NCI-H128 (cell line): ENCODE data around the gene ZNF354B.
"Not testable (repeated sequence)": the region's sequence is repeated elsewhere in the genome, so short reads cannot be mapped to it uniquely, and the experiment has no call there.

Source experiments
- DNase-seq: peaks from one replicate; lab custom pipeline; 2025; ENCODE audit not compliant: unreplicated experiment; lab: John Stamatoyannopoulos, UW

Gene ZNF354B

DNA sequence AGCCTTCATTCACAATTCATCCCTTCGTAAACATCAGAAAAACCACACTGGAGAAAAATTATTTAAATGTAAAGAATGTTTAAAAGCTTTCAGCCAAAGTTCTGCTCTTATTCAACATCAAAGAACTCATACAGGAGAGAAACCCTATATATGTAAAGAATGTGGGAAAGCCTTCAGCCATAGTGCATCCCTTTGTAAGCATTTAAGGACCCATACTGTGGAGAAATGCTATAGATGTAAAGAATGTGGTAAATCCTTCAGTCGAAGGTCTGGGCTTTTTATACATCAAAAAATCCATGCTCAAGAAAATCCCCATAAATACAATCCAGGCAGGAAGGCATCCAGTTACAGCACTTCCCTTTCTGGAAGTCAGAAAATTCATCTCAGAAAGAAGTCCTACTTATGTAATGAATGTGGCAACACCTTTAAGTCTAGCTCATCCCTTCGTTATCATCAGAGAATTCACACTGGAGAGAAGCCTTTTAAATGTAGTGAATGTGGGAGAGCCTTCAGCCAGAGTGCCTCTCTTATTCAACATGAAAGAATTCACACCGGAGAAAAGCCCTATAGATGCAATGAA is 23.5 kb downstream of the ZNF354B start:
- not testable (repeated sequence) for DNase-seq

DNA sequence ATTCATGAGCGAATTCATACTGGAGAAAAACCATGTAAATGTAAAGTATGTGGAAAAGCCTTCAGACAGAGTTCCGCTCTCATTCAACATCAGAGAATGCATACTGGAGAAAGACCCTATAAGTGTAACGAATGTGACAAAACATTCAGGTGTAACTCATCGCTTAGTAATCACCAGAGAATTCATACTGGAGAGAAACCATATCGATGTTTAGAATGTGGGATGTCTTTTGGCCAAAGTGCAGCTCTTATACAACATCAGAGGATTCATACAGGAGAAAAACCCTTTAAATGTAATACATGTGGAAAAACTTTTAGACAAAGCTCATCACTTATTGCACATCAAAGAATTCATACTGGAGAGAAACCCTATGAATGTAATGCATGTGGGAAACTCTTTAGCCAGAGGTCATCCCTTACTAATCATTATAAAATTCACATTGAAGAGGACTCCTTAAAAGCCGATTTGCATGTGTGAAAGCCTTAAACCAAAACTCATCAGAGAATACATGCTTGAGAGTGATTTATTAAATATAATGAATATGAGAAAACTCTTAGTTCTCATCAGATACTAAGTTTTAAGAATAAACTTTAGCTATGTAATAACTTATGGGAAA is 24.2 kb downstream of the ZNF354B start:
- DNase-seq, result no peak

DNA sequence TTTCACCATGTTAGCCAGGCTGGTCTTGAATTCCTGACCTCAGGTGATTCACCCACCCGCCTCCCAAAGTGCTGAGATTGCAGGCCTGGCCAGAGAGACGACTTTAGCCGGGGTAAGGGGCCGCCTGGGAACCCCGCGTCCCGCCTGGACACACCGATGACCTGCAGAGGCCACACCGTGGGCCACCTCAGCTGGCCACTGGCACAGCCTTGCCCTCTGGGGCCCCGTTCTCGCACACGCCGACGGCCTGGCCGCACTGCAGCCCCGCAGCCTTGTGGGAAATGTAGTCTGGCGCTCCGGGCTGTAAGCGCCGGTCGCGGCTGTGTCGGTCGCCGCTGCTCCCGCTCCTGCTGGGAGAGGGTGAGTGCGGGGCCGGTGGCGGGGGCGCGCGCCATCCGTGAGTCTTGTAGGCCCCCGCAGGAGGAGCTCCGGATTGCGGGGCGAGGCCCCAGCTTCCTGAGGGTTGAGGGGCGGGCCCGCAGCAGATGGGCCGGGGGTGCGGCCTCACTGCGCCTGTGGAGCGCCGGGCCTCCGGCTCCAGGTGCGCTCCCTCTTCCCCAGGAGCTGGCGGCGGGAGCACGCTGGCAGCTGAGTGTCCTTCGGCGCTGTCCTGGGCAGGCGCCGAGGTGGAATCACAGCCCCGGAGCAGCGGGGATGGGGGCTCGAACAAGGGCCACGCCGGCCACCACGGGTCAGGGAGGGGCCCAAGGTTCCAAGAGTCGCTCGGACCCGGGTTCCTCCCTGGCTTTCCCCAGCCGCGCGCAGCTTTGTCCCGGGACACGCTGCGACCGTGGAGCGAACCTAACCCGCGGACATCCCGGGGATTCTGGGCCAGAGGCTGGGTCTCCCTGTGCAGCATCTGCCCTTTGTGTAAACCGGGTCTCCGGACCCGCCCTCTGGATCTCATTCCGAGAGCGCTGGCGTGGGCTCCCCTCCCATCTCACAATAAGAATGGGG is 36.1 kb downstream of the ZNF354B start, which contains the start of gene ZFP2:
Gene ZFP2 (plus strand): TSS at position 299 of the 957 bp plus-strand sequence. CDS start 35,401 bp downstream, outside the sequence.
- DNase-seq, result no peak

DNA sequence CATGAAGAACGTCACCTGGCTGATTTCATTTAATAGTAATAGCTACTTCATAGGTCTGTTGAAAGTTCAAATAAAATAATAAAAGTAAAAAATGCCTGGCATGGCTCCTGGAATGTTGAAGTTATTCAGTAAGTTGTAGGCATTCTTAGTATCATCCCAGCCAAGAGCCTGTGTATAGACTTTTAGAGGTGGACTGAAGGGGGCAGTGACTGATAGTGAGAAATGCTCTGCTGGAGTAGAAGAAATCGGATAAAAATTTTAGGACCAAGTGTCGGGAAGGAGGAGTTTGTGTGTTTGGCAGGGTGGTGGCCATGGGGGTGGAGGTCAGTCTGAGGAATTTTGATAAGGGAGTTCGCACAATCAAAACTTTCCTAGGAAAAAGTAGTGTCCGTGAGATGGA is 39.5 kb downstream of the ZNF354B start:
- no peak for DNase-seq

DNA sequence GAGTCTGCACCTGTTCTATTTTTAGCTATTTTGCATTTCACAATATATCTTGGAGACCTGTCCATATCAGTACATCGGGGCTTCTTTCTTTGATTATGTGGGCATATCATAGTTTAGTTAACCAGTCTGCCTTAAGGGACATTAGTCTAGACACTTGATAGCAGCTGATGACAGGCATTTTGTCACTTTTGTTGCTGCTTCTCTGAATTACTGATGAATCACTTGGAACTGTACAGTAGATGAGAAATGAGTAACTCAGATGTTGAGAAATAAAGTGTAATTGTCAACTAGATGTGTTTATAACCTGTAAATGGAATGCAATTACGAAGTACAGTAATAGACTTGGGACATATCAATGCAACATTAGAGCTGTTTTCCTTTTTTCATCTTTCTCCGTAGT is 43.1 kb downstream of the ZNF354B start:
- DNase-seq, result no peak

DNA sequence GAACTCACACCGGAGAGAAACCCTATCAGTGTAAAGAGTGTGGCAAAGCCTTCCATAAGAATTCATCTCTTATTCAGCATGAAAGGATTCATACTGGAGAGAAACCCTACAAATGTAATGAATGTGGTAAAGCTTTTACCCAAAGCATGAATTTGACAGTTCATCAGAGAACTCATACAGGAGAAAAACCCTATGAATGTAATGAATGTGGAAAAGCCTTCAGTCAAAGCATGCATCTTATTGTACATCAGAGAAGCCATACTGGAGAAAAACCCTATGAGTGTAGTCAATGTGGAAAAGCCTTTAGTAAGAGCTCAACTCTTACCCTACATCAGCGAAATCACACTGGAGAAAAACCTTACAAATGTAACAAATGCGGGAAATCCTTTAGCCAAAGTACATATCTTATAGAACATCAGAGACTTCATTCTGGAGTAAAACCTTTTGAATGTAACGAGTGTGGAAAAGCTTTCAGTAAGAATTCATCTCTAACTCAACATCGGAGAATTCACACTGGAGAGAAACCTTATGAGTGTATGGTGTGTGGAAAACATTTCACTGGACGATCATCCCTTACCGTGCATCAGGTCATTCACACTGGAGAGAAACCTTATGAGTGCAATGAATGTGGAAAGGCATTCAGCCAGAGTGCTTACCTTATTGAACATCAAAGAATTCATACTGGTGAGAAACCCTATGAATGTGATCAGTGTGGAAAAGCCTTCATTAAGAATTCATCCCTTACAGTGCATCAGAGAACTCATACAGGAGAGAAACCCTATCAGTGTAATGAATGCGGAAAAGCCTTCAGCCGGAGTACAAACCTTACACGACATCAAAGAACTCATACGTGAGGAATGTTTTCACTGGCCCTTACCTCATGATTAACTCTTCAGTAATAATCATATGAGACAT is 72.3 kb downstream of the ZNF354B start:
- DNase-seq, result no peak
